GM19328 (cell line): ENCODE data around the gene ARSG.
"Not testable (repeated sequence)": the region's sequence is repeated elsewhere in the genome, so short reads cannot be mapped to it uniquely, and the experiment has no call there.

ENCODE experiments used
- ATAC-seq: cut with Tn5 transposase; IDR thresholded peaks from one replicate; pipeline ENCODE4 v1.9.1; 2021; ENCODE audit warnings: mild to moderate bottlenecking, moderate library complexity; ENCODE audit not compliant: unreplicated experiment

Gene ARSG

GRCh38 chr17:68368387-68368786 lies 77.1 kb downstream of the ARSG start:
- no peak for ATAC-seq

- no peak for ATAC-seq
Measured at GRCh38 chr17:68375566-68375965, 84.3 kb downstream of the ARSG start.

- not testable (repeated sequence) for ATAC-seq
Measured at GRCh38 chr17:68376178-68376577, 84.9 kb downstream of the ARSG start.

GRCh38 chr17:68377771-68378267 lies 86.5 kb downstream of the ARSG start:
- ATAC-seq: no peak

DNA sequence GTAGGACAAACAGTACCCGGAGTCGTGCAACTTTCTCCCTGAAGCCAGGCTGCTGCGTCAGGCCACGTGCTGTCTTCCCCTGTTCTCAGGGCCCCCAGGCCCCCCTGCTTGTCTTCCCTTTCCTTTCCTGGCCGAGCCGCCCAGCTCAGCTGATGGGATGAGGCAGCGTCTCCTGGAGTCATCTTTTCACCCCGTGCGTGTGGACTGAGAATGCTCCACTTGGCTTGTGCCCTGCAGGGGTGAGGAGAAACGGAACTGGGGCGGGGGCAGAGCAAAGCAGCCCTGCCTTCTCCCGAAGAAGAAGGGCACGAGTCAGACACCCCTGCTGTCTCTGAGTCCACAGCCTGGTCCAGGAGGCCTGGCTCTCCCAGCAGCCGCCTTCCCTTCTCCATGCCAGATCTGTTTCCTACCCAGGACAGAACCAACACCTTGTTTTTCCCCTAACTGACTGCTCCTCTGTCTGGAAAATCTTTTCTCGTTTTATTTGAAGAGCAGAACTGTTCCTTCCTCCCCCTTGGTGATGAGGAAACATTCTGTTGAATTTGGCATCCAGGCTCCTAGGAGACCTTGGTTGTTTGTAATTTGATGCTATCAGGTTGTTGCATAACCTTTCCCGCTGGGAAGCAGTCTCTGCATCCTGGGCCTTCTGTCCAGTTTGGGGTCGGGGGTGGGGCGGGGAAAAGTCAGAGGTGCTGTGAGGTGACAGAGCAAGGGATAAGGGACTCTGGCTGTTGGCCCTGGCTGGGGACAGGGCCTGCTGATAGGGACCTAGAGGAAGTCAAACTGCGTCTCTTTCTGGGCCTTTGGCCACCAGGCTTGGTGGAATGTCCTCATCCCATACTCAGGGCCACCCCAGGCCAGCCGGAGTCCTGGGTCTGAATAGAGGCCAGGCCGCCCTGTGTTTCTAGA lies 87.2 kb downstream of the ARSG start:
- no peak for ATAC-seq

DNA sequence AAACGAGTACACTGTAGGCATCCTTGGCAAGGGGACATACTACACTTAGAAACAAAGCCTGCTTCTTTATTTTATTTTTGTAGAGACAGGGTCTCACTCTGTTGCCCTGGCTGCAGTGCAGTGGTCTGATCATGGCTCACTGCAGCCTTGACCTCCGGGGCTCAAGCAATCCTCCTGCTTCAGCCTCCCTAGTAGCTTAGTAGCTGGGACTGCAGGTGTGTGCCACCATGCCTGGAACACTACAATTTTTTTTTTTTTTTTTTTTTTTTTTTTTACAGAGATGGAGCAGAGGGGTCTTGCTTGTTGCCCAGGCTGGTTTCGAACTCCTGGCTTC lies 87.8 kb downstream of the ARSG start:
- ATAC-seq: no peak

- no peak for ATAC-seq
Measured at GRCh38 chr17:68379692-68380677, 88.7 kb downstream of the ARSG start.

DNA sequence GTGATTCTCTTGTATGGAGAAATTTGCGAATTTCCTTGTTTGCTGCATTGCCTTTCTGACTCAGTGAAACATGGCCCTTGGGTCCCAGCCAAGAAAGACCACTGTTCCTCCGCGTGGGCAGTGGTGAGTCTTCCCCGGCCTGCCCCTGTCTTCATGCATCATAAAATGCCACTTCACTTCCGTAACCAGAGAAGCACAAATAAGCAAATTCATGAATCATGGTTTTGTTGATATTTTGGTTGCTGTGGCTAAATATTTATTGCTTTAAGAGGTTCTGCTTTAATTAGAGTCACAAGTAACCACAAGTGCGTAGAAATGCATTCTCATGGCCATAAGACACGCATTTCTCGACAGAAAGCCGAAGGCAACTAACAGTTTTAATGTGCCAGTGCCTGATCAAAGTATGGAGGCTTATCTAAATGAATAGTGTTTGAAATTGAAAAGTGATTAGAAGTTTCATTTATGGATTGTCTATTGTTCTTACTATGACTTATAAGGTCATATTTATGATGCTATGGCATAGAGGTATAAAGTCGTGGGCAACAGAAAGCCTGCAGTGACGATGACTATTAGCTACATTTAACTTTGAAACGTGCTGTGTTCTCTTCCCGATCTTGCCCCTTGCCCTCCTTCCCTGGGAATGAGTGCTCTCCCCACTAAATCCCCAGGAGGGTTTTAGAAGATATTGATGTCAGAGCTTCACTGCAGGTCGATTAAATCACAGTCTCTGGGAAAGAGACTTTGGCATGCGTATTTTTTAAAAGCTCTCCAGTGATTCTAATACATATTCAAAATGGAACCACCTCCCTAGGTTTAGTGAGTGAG lies 90.0 kb downstream of the ARSG start:
- no peak for ATAC-seq

GRCh38 chr17:68382582-68383085 lies 91.3 kb downstream of the ARSG start:
- ATAC-seq: no peak

- ATAC-seq: no peak
Measured at GRCh38 chr17:68383120-68383442, 91.8 kb downstream of the ARSG start.

GRCh38 chr17:68383443-68384321 lies 92.4 kb downstream of the ARSG start:
- ATAC-seq: no peak

- no peak for ATAC-seq
Measured at GRCh38 chr17:68384471-68384870, 93.2 kb downstream of the ARSG start.

GRCh38 chr17:68384941-68385340 lies 93.6 kb downstream of the ARSG start:
- ATAC-seq: no peak

- ATAC-seq: no peak
Measured at GRCh38 chr17:68385490-68386215, 94.4 kb downstream of the ARSG start.

GRCh38 chr17:68387435-68388218 lies 96.3 kb downstream of the ARSG start:
- ATAC-seq: no peak

DNA sequence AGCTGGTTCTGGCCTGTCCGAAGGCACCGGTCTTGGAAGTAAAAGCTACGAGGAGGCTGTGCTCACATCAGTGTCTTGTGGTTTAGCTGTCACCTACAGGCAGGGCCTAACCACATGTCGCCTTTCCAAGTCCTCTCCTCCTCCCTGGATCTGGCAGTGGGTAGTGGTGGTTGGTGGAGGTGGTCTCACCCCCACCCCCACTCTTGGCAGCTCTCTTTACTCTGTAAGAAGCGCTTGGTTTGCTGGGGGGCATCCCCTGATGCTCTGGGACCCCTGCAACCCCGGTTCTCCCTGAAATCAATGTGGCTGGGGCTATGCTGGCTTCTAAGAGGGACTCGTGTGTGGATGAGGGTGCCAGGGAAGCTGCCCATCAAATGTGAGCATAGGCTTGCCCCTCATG lies 97.7 kb downstream of the ARSG start:
- no peak for ATAC-seq

DNA sequence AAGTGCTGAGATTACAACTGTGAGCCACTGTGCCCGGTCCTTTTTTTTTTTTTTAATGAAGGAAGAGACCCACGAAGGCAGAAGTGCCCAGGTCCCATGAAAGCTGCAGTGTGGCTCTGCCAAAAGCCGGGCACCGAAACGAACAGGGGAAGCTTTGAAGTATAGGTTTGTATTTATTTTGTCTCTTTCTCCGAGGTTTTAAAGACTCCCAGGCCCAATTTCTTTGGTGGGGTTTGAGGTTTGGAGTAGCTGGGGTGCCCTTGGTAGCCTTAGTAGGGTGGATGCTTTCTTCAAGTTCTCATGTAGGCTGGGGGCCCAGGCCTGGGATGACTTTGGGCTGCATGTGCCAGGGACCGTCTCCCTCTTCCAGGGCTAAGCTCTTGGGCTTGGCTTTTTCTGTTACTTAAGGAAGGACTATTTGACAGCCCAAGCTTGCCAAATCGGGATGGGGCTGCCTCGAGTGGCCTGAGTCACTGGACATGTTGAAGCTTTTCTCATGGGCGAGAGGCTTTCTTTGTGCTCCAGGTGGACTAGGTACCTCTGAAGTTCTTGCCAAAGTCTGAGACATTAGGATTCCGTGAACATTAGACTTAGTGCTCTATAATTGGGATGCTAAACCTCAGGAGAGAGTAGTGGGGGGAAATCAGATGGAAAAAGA lies 99.7 kb downstream of the ARSG start:
- ATAC-seq: no peak
